HG03280 (cell line): ENCODE measurements around the gene MEGF10.
"Not testable (repeated sequence)": the region's sequence is repeated elsewhere in the genome, so short reads cannot be mapped to it uniquely, and the experiment has no call there.

Experiments used
- ATAC-seq: cut with Tn5 transposase; IDR thresholded peaks from one replicate; pipeline ENCODE4 v1.9.1; 2021; ENCODE audit warnings: mild to moderate bottlenecking, moderate library complexity; ENCODE audit not compliant: unreplicated experiment

The MEGF10 gene

DNA sequence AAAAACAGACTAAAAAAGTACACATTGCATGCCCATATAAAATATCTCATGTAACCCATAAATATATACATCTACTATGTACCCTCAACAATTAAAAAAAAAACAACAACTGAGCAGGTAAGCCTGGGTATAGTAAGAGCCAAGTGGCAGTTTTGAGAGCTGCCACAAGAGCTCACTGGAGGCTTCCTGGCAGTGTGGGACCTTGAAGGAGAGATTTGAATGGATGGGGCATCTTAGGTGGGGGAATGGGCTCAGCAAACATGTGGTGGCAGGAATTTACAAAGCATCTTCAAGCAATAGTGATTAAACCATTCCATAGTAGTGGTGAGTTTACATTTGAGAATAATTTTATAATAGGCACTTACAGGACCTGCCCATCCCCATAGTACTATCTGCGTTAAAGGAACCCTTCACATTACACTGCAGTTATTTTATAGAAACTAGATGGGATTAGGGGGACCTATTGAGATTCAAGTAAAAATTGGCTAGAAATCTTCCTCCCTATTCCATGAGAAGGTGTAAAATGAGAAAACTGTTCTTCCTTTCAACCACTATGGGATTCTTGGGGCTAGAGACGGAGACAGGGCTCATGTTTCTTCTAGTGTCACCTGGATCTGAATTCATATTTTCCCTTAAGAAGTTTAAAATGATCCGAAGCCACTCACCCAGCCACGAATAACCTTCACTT lies 6.9 kb downstream of the MEGF10 start:
- ATAC-seq = no peak

DNA sequence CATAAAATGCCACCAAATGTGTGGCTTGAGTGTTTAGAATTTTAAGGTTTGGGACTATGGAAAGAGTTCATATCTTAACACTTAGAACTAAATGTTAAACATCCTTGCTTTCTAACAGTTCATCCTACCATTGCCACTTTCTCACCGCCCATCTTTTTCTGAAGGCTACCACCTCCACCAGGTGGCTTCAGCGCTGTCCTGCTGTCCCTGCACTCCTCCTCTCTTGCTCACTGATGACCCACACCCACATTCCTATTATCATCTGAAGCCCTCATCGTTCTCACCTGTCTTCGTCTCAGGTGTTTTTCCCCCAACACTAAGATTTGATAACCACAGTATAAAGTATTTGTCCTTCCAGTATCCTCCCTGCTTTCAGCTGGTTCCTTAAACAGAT lies 7.4 kb downstream of the MEGF10 start:
- no peak for ATAC-seq

DNA sequence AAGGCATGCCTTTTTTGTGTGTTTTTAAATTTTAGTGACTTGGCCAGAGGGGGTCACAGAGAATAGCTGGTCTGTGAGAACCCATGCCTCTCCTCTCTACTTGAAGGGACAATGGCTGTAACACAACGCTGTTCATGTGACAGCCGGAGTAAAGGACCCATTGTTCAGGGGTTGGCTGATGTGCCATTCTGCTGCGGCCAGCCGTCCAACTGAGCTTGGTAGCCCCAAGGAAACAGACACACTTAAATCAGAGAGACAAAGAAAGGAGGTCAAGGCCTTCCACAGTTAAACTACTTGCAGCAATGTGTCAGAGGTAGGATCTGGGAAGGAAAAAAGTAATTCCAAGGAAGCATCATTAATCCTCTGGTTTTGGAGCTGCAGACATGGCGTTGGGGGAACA lies 8.1 kb downstream of the MEGF10 start:
- no peak for ATAC-seq

DNA sequence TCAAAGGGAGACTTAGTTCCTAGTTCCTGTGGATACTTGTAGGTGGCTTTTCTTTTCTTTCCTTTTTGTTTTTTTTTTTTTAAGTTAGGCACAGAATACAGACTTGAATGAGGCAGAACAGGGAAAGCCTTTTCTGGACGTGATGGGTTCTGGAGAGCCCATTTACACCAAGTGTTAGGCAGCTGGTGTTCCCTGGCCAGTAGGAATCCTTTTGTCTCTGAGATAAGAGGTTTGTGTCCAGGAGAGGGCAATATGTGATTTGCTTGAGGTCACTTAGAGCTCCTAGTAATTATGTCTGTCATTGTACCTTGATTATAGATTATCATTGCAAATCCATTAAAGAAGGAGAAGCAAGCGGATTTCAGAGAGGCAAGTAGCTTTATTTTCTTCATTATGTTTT lies 9.1 kb downstream of the MEGF10 start:
- no peak for ATAC-seq

DNA sequence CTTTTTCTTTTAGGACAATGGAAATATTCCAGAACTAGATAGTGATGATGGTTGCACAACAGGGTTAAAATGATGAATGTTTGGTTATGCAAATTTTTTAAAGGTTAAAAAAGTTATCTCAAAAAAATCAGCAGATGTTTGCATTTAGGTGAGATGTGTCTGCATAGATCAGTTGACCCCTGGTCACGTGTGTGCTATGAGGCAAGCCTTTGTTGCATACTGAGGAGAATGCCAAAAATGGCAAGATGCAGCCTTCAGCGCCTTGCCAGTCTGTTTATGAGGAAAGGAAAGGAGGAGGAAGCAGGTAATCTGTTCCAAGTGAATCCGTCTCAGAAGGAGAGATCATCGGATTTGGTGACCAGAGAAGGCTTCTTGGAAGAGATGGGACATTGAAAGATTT lies 11.9 kb downstream of the MEGF10 start:
- no peak for ATAC-seq

DNA sequence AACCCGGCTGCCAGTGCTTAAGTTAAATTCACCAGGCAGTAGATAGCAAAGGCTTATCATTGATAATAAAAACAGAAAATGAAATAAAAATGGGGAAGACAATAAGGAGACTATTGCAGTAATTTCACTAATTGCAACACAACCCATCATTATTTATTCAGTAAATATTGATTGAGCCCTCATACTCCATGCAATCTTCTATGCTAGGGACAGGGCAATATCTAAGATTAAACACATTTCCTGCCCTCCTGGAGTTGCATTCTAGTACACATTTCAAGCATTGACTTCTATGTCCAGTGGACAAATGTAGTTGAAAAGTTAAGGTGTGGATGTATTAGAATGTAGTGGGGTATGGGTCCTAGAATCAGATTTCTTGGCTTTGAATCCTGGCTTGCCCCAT lies 12.8 kb downstream of the MEGF10 start:
- no peak for ATAC-seq

DNA sequence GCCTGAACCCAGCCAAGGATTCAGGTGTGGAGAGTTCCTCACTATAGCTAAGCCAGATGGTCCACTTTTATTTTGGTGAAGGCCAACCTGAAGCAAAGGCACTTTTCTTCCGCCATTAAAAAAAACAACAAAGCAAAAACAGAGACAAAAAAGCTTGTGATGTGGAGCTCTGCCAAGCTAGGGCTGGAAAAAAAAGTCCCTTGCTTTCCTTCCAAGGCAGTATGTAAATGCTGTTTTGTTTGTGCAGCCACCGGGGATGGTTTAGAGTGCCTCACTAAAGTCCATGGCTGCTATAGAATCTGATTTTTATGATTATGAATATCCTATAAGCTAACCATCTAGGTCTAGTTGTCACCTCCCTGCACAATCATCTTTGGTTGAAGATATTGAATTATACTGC lies 14.9 kb downstream of the MEGF10 start:
- ATAC-seq = no peak

DNA sequence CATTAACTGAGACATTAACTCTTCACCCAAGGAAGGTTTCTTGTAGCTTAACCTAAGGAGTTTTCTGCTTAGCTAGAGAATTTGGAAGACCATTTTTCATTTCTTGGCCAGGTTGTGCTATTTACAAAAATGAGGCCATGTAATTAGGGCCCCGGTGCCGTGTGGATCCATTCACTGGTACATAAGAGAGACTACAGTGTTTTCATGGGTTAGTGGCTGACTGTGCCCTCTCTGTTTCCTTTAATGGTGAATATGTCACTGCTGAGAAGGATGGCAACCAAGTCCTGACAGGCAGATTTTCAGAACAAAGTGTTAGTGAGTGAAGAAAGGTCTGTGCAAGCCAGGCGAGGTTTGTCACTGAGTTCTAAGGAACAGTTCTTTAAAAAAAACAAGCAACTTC lies 15.4 kb downstream of the MEGF10 start:
- no peak for ATAC-seq

DNA sequence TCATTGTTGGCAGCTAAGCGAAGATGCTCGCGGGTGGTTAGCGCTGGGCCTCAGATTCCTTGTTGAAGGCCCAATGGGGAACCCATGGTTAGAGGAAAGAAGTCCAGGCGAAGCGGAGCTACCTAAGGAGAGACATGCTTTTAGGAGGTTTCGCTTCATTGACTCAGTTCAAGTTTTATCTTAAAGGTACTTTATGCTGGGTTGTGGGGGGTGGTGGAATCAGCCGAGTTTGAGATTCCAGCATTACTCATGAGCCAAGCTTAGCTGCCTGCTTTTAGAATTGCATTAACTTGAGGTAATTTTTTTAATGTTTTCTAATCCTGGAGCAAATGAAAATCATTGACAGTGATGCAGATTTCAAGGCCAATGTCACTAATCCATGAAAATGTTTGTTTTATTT lies 16.1 kb downstream of the MEGF10 start:
- no peak for ATAC-seq

DNA sequence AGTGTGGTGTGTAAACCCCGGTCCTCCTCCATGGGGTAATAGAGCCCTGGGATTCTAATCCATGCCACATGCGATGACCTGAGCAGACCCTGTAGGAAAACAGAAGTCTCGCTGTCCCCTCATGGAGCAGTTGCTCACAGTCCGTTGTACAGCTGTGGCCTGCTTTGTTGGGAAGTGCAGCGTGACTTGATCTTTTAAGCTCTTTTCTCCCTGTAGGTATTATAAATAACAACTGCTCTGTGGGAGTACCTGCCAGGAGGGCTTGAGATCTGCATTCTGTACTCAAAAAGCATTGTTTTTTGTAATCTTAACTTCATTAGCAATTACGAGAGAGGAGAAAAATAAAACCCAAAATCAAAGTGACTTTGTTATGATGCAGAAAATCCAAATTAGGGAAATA lies 17.3 kb downstream of the MEGF10 start:
- ATAC-seq = no peak

DNA sequence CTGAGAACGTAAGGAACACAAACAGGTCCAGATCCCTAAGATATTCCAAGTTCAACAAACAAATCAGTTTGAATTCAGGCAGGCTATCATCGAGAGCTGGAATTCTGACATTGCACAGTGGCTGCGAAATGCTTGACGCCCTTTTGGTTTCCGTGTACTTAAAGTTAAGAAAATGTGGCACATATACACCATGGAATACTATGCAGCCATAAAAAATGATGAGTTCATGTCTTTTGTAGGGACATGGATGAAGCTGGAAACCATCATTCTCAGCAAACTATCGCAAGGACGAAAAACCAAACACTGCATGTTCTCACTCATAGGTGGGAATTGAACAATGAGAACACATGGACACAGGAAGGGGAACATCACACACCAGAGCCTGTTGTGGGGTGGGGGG lies 17.7 kb downstream of the MEGF10 start:
- not testable (repeated sequence) for ATAC-seq

DNA sequence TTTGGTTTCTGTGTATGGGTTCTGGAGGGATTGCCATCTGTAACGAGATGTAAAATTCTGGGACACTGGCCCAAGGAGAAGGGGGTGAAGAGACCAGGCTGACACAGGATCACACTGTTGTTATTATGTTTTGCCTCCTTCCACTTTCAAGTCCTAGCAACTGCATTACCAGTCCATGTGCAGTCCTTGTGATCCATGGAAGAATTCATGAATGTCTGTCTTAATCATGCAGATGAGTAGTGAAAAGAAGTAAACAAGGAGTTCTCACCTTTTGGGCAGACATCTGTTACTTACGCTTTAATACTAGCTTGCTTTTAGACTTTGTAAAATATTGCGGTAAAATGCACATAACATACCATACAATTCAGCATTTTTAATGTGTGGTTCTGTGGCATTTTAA lies 18.3 kb downstream of the MEGF10 start:
- no peak for ATAC-seq

DNA sequence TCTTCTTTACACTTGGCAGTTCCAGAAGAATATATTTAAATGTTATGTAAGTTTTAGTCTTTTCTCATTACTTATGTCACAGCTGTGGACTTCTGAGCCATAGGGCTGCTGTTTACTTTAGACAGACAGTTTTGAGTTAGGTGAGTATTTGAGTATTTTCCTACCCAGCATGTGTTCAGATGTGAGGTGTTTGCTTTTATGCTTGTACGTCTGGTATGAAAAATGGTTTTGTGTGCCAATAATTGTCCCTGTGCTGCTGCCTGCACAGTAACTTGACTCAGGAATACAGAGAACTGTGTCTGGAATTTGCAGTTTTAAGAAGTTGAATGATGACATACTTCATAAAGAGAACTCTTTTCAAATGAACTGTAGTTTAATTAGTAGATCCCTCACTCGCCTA lies 20.8 kb downstream of the MEGF10 start:
- no peak for ATAC-seq

DNA sequence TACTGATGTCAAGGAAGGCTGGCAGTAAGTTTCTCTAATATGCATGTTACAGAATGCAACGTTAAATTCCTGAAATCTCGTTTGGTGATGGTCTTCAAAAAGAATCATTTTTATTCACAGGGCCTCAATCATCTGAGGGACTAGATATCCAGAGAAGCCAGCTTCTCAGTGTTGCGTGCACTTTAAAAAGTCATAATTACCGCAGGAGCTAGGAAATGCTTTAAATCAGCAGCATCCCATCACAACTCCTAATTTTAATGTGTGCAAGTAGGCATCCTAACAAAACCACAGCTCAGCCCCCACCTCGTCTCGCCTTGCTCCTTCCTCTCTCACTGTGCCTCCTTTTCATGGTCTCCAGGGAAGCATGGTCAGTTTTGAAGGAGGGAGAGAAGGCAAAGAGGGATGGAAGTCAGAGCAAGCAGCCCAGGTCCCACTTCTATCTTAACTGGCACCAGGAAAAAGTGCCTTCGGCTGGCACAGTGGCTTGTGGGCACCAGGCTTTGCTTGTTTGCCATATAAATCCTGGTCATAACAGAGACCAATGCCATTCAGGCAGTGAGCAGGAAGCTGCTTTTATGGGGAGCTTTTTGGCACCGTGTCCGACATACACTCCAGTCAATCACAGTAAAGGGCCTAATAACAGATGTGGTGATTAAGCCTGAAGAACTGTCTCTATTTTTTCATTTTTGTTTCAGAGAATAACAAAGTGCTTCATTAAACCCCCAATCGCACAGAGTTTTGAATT lies 21.4 kb downstream of the MEGF10 start:
- ATAC-seq = no peak

DNA sequence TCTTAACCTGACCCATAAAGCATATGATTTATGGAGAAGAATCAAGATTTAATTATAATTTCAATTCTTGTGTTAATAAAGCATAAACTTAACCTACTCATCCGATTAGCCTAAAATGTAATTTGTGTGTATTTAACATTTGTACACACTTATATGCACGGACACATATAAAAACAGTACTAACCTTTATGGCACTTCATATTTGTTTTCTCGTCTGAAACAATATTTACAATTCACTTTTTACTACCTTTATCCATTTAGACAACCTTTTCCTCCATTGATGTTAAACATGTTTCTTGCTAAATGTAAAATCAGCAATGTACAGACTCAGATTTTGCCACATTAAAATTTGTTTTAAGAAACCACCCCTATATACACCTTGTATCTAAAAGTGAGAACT lies 22.8 kb downstream of the MEGF10 start:
- ATAC-seq = no peak

DNA sequence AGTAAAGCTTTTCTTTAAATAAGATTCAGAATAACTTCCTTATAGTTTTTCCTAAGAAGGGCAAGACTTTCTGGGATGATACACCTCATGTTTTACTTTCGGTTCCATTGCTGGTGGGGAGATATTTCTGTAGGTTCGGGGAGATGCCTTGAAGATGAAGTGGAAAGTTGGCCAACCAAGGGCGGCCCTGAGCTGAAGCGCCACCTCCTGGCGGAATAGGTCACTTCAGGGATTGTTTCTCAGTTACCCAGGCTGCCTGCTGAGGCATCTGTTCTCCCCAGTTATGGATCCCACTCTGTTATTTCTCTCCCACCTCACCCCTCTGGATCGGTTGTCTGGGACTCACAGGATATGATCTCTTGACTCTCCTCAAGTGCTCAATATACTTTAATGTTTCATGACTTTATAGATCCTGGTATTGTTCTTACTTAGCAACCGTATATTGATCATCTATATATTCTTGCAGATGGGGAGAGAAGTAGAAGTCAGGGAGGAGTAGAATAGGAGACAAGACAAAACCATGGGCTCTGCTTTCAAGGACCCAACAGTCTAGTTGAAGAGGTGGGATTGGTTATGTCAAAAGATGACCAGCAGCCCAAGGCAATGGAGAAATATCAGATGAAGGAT lies 23.4 kb downstream of the MEGF10 start:
- ATAC-seq = peak; percentile 97

DNA sequence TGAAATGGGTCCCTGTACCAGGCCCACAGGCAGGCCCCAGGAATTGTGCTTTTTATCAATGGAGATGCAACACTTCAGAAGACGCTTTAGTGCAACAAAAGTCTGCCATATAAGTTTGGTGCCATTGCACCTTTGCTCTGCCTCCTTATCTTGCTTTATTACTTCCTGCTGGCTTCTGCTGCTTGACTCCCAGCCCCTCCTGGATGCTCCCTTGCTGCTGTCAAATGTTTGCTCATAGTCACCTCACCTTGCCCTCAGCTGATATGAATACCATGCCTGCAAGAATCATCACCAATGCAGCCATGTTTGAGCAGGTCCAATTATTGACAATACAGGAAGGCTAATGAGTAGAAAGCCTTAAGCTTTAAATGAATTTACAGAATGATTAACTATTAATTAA lies 25.4 kb downstream of the MEGF10 start:
- no peak for ATAC-seq

DNA sequence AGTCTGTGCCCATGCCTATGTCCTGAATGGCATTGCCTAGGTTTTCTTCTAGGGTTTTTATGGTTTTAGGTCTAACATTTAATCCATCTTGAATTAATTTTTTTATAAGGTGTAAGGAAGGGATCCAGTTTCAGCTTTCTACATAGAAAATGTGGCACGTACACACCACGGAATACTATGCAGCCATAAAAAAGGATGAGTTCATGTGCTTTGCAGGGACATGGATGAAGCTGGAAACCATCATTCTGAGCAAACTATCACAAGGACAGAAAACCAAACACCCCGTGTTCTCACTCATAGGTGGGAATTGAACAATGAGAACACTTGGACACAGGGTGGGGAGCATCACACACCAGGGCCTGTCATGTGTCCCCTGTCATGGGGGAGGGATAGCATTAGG lies 26.8 kb downstream of the MEGF10 start:
- ATAC-seq = not testable (repeated sequence)

DNA sequence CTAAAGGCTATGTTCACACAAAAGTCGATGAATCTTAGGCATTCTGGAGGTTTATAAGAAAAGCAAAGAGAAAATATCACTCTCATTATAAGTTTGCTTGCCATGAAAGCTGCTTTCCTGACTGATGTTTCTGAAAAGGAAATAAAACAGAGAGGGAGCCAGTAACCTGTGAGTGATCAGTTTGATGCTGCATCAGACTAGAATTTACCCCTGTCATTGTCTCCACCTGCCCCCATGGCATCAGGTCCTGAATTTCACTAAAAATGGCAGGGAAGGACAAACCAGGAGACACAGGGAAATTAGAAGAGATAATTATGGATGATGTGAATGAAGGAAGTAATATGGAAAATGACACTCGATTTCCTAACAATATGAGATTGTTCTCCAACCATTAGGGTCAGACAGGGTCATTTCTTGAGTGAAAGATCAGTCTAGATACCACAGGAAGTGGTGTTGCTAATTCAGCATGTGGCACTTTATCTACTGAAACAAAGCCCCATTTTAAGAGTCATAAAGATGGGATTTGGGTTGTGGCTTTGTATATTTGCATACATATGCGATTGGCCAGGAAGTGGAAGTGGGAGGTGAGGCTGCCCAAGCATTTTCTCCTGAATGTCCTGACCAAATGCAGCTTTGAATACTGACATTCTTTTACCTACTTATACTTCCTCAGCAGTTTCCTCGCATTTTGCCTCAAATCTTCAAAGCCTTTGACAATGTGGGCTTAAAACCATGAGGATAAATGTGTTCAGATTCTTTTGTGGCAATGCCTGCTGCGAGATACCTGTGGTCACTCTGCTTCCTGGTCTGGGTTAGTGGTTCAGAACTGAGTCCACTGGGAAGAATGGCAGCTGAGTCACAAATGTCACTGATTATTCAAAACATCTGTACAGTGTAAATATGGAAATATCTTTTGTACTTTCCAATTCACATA lies 29.7 kb downstream of the MEGF10 start:
- ATAC-seq = peak; percentile 91

DNA sequence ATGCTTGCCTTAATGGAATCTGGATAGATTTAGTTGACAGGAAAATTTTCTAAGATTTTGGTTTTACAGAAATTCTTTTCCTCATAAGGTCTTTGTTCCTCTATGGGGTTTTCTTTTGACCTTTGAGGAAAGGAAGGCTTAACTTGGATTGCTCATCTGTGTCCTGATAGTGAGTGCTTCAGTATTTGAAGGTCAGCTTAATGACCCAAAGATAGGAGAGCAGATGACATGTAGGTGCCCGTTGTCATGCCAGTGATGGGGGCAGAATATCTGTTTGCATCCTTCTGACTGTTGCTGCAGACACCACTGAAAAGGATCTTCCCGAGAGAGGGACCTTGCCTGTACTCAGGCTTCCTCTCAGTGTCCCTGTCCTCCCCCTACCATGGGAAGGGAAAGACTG lies 30.9 kb downstream of the MEGF10 start:
- ATAC-seq = no peak

DNA sequence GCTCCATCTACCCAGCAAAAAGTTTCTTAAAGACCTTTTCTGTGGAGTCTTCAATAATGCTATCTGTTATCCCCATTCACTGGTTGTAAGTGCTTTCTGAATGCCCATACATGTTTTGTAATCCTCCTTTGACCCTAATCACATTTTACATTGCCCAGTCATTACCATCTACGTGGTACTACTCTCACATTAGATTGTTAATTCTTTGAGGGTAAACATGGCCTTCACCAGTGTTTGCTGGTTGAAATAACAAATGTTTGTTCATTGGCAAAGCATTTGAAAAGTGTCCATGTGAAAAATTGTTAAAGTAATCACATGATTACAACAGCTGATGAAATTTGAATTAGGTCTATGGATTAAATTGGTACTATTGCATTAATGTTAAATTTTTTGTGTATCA lies 31.8 kb downstream of the MEGF10 start:
- ATAC-seq = no peak
